ENCODE measurements around the gene CDC73. TPM values are rescaled to one million over a fixed set of nuclear protein-coding genes. Genes with fewer than 3 reads are reported as not detected.

The CDC73 gene
- total and polyA plus RNA-seq, 2 donors (not counting 3 experiments of a cell fraction or from before 2014, with no cell fraction given), result 9.9 to 55.8 TPM

- FAIRE-seq, result no peak
- no TSS peak for BruUV-seq (replicated peaks)
- peak overlapping the region in 1 of 3 experiments; percentile 96 for H3K4me3 ChIP-seq (replicated peaks in 1 of 3; ENCODE audit: insufficient read depth in 1 of 3, low read depth in 1 of 3, low read length in 3 of 3)
- no peak for DNase-seq (ENCODE audit: low read depth, low spot score)
- H2AFZ ChIP-seq (ENCODE audit: low read depth, low read length), result no peak overlapping the region
- intact Hi-C loops (cut with micrococcal nuclease) (loop anchor here (10.0 kb wide), 1 partner anchor 169 kb away; no protein-coding TSS in a partner anchor), dilution Hi-C loops (cut with MboI; ENCODE audit: extremely low pct_ligation_motif_present, low sequenced_read_pairs) (no loop called here)
- ChIA-PET POLR2A (no interaction called here), CTCF (interaction anchor here (0.7 to 3.2 kb wide), 3 partner anchors 19 to 35 kb away, joined by 3 to 49 read pairs (median 4); partner anchors contain the start of gene GLRX2)
- no peaks in the 10 kb centered on the region for H3K27me3 ChIP-seq (ENCODE audit: control insufficient read depth in 2 of 2, insufficient read depth in 2 of 2, low read length in 2 of 2)
- H3K4me1 ChIP-seq (ENCODE audit: control insufficient read depth, extremely low read depth, insufficient read depth, low read length), result peaks cover 20% of the 10 kb centered on the region
- peaks cover 2 to 4% of the 10 kb centered on the region in 2 experiments for H3K36me3 ChIP-seq (ENCODE audit: control insufficient read depth in 2 of 2, extremely low read depth in 1 of 2, insufficient read depth in 2 of 2, low read length in 2 of 2)
- TF ChIP-seq FOS (IDR thresholded peaks at IDR 0.05; ENCODE audit: borderline replicate concordance, insufficient read depth, low read length), result no peak
- TF ChIP-seq, protein P1, sequence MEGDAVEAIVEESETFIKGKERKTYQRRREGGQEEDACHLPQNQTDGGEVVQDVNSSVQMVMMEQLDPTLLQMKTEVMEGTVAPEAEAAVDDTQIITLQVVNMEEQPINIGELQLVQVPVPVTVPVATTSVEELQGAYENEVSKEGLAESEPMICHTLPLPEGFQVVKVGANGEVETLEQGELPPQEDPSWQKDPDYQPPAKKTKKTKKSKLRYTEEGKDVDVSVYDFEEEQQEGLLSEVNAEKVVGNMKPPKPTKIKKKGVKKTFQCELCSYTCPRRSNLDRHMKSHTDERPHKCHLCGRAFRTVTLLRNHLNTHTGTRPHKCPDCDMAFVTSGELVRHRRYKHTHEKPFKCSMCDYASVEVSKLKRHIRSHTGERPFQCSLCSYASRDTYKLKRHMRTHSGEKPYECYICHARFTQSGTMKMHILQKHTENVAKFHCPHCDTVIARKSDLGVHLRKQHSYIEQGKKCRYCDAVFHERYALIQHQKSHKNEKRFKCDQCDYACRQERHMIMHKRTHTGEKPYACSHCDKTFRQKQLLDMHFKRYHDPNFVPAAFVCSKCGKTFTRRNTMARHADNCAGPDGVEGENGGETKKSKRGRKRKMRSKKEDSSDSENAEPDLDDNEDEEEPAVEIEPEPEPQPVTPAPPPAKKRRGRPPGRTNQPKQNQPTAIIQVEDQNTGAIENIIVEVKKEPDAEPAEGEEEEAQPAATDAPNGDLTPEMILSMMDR (IDR thresholded peaks at IDR 0.05; ENCODE audit: extremely low read depth in 1 of 2, insufficient read depth in 1 of 2, low read depth in 1 of 2, low read length in 2 of 2), result no peak
- no peak for TF ChIP-seq GATA2 (IDR thresholded peaks at IDR 0.05; ENCODE audit: insufficient read depth, insufficient read length, low read depth, low read length)
- no peak for TF ChIP-seq EZH2 (IDR thresholded peaks at IDR 0.05; ENCODE audit: borderline replicate concordance, low read depth, low read length, severe bottlenecking)
- TF ChIP-seq POLR2A (IDR thresholded peaks at IDR 0.05; ENCODE audit: low read depth, low read length), result no peak
- no peak for TF ChIP-seq JUN (IDR thresholded peaks at IDR 0.05; ENCODE audit: borderline replicate concordance, insufficient read depth, insufficient read length, low read depth)
- TF ChIP-seq MYC (IDR thresholded peaks at IDR 0.05; ENCODE audit: low read depth, low read length), result no peak
- no peak overlapping the region for H3K9ac ChIP-seq (replicated peaks; ENCODE audit: extremely low read depth, insufficient read depth, low read length)
- no peak overlapping the region for H3K27ac ChIP-seq (ENCODE audit: insufficient read depth, low read depth, low read length)
- peaks cover 56% of the 10 kb centered on the region for H3K79me2 ChIP-seq (ENCODE audit: control insufficient read depth, insufficient read depth, low read length)
- no peaks in the 10 kb centered on the region for H3K9me3 ChIP-seq (replicated peaks; ENCODE audit: control insufficient read depth, insufficient read depth, low read length)
- no peaks in the 10 kb centered on the region for H3K9me1 ChIP-seq (replicated peaks; ENCODE audit: control insufficient read depth, extremely low read depth, insufficient read depth, low read length)
- H3K4me2 ChIP-seq (ENCODE audit: insufficient read depth, low read length), result peak overlapping the region; percentile 95
- peaks cover 5% of the 10 kb centered on the region for H4K20me1 ChIP-seq (replicated peaks; ENCODE audit: control insufficient read depth, extremely low read depth, insufficient read depth, low read length)
These were observed 1.9 kb downstream of the CDC73 start for GRCh38 chr1:193123751-193124150.
